Measurements from ENCODE around the gene PTPRH. TPM values are rescaled to one million over a fixed set of nuclear protein-coding genes. Genes with fewer than 3 reads are reported as not detected.

The PTPRH gene
- total and polyA plus RNA-seq, 9 of the 15 experiments (the other 6 are each of a cell fraction or from before 2014, with no cell fraction given): 0.87 to 34.3 (median 22.7) TPM

DNA sequence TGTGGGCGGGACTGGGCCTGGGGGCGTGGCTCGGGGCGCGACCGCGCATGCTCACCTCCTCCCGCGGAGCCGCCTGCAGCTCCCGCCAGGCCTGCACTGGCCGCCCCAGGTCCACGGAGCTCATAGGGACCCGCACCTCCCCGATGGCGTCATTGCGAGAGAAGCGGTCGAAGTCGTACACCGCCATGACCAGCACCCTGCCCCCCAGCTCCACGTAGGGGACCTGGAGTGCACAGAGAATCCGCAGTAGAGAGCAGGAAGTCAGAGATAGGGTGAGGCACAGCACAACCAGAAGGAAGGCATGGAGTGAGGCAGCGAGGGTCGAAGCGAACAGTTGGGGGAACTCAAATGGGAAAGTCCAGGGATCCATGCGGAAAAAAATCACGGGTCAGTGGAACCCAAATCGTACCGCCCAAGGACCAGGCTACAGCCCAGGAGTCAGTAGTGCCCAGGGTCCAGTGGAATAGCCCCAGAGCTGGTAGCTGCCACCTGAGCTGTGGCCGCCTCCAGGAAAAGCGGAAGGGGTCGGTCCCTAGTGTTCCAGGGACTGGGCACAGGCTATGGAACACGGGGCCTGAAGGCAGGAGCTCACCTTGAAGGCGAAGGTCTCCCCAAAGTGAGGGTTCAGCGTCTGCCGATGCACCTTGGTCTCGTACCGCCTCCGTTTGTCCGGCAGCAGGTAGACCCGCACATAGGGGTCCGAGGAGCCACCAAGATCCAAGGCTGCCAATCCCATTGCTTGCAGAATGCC, 34.0 kb downstream of the PTPRH start (continued):
- TF ChIP-seq, protein P1, sequence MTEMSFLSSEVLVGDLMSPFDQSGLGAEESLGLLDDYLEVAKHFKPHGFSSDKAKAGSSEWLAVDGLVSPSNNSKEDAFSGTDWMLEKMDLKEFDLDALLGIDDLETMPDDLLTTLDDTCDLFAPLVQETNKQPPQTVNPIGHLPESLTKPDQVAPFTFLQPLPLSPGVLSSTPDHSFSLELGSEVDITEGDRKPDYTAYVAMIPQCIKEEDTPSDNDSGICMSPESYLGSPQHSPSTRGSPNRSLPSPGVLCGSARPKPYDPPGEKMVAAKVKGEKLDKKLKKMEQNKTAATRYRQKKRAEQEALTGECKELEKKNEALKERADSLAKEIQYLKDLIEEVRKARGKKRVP (CRISPR knock-in tag; IDR thresholded peaks at IDR 0.05): no peak
- TF ChIP-seq POLR3A (IDR thresholded peaks at IDR 0.05; ENCODE audit: borderline replicate concordance, extremely low read depth, insufficient read depth, insufficient read length) (no peak), PCBP1 (IDR thresholded peaks at IDR 0.05; ENCODE audit: low read depth, low read length, poor library complexity, severe bottlenecking) (no peak), SIX5 (IDR thresholded peaks at IDR 0.05; ENCODE audit: borderline replicate concordance in 1 of 2, insufficient read depth in 1 of 2, low read depth in 1 of 2, low read length in 2 of 2) (no peak), MTA2 (IDR thresholded peaks at IDR 0.05; ENCODE audit: low read depth) (no peak), ZNF41 (CRISPR knock-in tag; conservative IDR thresholded peaks at IDR 0.05) (no peak), PHF20 (IDR thresholded peaks at IDR 0.05; ENCODE audit: partially characterized antibody) (peak; percentile 75), EP300 (IDR thresholded peaks at IDR 0.05; ENCODE audit: low read length) (no peak), ZNF586 (CRISPR knock-in tag; conservative IDR thresholded peaks at IDR 0.05) (no peak), ZNF134 (CRISPR knock-in tag; conservative IDR thresholded peaks at IDR 0.05) (no peak), ZFP1 (CRISPR knock-in tag; IDR thresholded peaks at IDR 0.05) (no peak), DDX20 (tag; IDR thresholded peaks at IDR 0.05; ENCODE audit: low read depth) (no peak), EHMT2 (IDR thresholded peaks at IDR 0.05) (no peak)
- TF ChIP-seq, protein P2, sequence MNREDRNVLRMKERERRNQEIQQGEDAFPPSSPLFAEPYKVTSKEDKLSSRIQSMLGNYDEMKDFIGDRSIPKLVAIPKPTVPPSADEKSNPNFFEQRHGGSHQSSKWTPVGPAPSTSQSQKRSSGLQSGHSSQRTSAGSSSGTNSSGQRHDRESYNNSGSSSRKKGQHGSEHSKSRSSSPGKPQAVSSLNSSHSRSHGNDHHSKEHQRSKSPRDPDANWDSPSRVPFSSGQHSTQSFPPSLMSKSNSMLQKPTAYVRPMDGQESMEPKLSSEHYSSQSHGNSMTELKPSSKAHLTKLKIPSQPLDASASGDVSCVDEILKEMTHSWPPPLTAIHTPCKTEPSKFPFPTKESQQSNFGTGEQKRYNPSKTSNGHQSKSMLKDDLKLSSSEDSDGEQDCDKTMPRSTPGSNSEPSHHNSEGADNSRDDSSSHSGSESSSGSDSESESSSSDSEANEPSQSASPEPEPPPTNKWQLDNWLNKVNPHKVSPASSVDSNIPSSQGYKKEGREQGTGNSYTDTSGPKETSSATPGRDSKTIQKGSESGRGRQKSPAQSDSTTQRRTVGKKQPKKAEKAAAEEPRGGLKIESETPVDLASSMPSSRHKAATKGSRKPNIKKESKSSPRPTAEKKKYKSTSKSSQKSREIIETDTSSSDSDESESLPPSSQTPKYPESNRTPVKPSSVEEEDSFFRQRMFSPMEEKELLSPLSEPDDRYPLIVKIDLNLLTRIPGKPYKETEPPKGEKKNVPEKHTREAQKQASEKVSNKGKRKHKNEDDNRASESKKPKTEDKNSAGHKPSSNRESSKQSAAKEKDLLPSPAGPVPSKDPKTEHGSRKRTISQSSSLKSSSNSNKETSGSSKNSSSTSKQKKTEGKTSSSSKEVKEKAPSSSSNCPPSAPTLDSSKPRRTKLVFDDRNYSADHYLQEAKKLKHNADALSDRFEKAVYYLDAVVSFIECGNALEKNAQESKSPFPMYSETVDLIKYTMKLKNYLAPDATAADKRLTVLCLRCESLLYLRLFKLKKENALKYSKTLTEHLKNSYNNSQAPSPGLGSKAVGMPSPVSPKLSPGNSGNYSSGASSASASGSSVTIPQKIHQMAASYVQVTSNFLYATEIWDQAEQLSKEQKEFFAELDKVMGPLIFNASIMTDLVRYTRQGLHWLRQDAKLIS (CRISPR knock-in tag; IDR thresholded peaks at IDR 0.05): no peak
- TF ChIP-seq, protein P3, sequence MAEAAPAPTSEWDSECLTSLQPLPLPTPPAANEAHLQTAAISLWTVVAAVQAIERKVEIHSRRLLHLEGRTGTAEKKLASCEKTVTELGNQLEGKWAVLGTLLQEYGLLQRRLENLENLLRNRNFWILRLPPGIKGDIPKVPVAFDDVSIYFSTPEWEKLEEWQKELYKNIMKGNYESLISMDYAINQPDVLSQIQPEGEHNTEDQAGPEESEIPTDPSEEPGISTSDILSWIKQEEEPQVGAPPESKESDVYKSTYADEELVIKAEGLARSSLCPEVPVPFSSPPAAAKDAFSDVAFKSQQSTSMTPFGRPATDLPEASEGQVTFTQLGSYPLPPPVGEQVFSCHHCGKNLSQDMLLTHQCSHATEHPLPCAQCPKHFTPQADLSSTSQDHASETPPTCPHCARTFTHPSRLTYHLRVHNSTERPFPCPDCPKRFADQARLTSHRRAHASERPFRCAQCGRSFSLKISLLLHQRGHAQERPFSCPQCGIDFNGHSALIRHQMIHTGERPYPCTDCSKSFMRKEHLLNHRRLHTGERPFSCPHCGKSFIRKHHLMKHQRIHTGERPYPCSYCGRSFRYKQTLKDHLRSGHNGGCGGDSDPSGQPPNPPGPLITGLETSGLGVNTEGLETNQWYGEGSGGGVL (CRISPR knock-in tag; IDR thresholded peaks at IDR 0.05): no peak
- TF ChIP-seq, protein P4, sequence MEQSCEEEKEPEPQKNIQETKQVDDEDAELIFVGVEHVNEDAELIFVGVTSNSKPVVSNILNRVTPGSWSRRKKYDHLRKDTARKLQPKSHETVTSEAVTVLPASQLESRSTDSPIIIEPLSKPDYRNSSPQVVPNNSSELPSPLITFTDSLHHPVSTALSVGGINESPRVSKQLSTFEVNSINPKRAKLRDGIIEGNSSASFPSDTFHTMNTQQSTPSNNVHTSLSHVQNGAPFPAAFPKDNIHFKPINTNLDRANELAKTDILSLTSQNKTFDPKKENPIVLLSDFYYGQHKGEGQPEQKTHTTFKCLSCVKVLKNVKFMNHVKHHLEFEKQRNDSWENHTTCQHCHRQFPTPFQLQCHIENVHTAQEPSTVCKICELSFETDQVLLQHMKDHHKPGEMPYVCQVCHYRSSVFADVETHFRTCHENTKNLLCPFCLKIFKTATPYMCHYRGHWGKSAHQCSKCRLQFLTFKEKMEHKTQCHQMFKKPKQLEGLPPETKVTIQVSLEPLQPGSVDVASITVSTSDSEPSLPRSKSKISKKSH (CRISPR knock-in tag; IDR thresholded peaks at IDR 0.05): no peak
- TF ChIP-seq, protein P5, sequence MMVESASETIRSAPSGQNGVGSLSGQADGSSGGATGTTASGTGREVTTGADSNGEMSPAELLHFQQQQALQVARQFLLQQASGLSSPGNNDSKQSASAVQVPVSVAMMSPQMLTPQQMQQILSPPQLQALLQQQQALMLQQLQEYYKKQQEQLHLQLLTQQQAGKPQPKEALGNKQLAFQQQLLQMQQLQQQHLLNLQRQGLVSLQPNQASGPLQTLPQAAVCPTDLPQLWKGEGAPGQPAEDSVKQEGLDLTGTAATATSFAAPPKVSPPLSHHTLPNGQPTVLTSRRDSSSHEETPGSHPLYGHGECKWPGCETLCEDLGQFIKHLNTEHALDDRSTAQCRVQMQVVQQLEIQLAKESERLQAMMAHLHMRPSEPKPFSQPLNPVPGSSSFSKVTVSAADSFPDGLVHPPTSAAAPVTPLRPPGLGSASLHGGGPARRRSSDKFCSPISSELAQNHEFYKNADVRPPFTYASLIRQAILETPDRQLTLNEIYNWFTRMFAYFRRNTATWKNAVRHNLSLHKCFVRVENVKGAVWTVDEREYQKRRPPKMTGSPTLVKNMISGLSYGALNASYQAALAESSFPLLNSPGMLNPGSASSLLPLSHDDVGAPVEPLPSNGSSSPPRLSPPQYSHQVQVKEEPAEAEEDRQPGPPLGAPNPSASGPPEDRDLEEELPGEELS (CRISPR knock-in tag; IDR thresholded peaks at IDR 0.05; ENCODE audit: borderline replicate concordance): no peak

All from K562 (cell line).